CD4-positive, alpha-beta T cell treated with Interleukin-6 for 4 hours (primary cell): Measurements from ENCODE around the gene IQSEC3.
"Not testable (repeated sequence)": the region's sequence is repeated elsewhere in the genome, so short reads cannot be mapped to it uniquely, and the experiment has no call there.

Experiments used
- DNase-seq: peaks from one replicate; pipeline ENCODE4 v3.0.0-alpha.2; 2020; ENCODE audit warnings: mixed read lengths

Gene IQSEC3

DNA sequence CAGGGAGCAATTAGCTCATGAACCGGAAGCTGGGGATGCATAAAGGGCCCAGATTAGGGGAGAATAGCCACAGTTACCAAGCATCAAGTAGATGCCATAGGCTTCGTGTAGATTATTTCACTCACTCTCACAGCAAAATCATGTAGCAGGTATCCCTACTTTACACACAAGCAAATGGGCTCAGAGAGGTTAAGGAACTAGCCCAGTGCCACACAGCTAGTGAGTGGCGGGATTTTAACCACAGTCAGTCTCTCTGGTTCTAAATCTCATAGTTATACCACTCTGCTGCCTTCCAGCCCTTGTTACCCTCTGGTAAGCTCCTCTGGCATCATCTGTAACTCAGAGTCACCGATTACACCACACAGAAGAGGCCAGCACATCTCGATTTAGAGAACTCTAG lies 49.0 kb downstream of the IQSEC3 start:
- DNase-seq: no peak

DNA sequence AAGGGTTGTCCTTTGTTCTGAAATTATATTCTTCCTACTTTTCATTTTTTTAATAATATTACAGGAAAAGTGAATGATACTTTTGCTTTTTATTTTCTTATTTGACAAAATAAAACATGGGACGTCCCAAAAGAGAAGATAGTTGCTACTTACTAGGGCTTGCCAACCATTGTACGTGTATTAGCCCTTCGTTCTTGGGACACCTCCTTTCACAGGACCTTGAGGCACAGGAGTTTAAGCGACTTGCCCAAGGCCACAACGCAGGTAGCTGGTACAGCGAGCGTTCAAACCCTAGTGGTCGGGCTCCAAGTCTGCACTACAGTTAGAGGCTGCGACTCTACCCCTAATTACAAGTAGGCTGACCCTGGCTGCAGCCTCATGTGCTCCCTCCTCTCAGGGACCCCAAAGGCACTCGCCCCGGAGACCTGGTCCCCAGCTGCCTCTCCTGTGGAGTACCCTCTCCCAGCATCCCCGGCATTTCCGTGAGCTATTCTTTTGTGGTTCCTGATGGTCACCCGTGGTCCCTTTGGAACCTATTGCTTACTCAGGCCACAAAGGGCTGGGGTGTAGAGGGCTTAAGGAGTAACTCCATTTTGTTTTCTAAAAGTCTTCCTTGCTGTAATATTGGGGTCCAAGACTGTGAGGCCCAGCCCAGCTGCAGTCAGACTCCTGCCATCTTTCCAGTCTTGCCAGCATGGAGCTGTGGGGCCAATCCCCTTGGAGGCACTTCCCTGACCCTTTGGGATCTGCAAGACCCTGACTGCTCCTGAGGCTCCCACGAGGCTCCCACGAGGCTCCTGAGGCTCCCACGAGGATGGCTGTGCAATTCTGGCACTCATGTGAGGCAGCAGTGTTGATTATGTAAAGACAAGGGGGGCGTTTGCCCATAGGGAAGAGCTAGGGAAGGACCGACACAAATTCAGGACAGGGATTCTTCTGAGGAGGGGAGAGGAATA lies 49.7 kb downstream of the IQSEC3 start:
- no peak for DNase-seq

DNA sequence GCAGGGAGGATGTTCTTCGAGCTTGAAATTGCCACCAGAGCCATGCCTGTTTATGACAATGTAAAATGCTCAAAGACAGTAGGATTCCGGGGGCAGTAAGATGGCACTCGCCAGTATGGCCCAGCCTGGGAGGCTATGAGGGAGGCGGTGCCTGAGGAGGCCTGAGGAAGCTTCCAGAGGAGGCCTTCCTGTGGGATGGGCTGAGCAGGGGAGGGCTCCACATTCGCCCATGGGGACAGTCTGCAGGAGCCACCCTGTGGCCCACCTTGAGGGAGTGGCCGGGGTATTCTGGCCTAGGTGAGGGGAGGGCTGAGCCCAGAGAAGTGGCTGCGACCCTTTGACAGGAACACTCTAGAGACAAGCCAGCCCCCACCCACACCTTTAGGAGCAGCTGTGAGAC lies 50.7 kb downstream of the IQSEC3 start:
- DNase-seq: no peak

DNA sequence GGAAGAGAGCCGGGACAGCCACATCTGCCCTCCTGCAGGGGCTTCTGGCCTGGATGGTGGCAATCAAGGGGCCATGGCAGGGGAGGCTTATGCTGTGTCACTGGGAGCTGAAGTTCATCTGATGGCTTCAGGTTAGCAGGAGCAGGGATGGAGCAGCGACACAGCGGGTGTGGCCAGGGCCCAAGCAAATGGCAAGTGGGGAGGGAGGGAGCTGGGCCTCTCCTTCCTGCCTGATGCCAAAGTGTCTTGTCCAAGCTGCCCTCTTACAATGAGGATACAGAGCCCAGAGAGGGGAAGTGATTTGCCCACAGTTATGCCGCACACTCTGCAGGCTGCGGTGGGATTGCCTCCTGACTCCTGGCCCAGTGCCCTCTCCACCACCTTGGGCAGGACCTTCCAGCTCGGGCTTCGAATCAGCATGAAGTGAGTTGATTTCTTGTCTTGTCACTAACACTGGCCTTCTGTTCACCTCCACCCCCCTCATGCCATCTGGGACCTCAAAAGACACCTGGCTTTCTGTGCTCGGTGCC lies 51.3 kb downstream of the IQSEC3 start:
- no peak for DNase-seq

DNA sequence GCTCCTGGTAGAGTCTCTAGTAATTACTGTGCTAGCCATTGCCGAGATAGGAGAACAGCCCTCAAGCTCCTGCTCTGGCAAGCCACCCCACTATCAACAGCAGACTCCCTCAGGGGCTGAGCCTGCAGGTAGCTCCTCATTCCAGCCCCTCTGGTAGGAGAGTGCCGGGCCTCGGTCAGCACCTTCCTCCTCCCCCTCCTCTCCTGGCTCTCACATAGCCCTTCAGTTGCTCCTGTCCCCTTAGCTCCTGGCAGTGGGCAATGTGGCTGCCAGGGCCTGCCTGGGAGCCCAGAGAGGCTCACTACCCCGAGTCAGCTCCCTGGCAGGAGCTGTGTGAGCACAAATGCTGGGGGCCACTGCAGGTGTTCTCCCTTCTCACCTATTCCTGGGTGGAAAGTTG lies 52.0 kb downstream of the IQSEC3 start:
- DNase-seq: no peak

DNA sequence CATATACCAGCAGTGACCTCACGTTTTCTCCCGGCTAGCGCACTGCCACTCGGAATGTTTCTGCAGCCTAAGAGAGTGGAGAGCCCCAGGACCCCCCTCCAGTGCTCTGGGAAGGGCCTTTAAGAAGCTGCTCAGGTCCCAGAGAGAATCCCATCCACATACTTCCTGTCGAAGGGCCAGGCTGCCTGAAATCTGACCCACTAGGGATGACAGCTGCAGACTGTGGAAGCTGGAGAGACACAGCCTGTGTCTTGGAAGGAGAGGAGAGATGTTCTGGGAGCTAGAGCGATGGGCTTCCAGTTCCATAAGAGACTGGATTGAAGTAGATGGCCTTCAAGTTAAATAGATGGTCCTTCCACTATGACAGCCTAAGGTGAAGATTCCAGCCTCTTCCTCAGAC lies 54.4 kb downstream of the IQSEC3 start:
- no peak for DNase-seq

DNA sequence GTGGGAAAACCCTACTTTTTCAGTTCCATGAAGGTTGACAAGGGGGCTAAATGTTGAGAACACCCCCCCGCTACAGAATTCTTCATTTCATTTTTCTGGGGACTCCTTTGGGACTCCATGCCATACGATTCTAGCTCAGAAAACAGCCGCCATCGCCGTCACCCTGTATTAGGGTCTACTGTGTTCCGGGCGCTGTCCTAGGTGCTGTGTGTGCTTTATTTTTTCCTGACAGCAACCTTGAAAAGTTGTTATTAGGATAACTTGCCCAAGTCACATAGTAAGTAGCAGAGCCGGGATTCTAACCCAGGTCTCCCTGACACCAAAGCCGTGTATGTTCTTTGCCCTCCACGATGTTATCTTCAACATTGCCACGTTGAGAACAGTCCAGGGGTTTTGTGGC lies 55.1 kb downstream of the IQSEC3 start:
- DNase-seq: no peak

DNA sequence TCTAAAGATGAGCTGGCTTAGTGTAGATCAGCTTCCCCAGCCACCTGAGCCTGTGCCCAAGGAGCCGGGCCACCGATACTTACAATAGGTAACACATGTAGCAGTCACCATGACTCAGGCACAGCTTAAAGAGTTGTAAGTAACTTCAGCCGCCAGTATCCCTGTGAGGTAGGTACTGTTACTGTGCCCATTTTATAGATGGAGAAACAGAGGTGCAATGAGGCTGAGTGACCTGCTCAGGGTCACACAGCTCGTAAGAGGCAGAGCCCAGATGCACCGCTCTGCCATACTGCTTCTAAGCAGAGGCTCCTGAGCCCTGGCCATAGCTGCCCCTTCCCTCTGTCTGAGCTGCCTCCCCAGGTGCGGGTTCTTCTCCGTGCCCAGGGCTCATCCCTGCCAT lies 58.5 kb downstream of the IQSEC3 start:
- DNase-seq: no peak

DNA sequence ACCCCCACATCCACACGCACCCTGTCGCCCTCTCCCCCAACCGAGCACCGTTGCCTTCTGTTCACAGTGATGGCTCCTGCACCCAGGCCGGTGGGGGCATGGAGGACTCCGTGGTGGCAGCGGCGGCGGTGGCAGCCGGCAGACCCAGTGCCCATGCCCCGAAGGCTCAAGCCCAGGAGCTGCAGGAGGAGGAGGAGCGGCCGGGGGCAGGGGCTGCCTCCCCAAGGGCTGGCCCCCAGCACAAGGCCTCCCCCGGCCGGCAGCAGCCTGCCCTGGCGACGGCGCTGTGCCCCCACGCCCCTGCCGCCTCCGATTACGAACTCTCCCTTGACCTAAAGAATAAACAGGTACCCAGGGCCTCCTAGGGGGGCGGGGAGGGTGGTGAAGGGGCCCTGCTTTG lies 59.0 kb downstream of the IQSEC3 start:
- DNase-seq: no peak

DNA sequence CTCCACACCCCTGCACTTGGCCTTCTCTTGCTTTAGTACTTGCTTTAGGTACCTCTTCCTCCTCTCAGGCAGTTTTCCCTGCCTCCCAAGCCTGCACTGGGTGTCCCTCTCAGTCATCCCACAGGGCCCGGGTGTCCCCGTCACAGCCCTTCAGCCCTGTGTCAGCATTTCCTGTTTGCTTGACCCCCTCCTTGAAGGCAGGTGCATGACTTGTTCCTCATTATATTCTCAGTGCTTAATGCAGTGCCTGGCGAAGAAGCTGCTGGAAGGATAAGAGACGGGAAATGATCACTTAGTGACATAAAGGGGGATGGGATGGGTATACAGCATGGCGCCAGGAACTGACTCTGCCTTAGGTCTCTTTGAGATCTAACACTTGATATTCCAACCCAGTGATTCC lies 61.5 kb downstream of the IQSEC3 start:
- no peak for DNase-seq

DNA sequence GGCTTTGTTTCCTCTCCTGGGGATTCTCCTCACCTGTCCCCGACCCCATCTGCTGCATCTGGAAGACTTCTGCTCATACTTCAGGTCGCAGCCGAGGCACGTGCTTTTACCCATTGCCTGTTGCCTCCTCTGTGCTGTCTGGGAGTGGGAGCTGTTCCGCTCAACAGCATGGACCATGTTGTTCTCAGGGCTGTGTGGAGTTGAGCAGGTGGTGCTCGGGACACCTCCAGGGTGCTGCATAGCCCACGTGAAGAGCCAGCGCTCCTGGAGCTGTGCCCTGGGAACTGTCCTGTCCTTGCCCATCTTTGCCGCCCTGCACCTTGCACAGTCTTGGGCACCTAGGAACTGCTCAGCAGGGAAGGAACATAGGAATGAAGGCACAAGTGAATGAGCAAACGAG lies 62.4 kb downstream of the IQSEC3 start:
- DNase-seq: no peak

DNA sequence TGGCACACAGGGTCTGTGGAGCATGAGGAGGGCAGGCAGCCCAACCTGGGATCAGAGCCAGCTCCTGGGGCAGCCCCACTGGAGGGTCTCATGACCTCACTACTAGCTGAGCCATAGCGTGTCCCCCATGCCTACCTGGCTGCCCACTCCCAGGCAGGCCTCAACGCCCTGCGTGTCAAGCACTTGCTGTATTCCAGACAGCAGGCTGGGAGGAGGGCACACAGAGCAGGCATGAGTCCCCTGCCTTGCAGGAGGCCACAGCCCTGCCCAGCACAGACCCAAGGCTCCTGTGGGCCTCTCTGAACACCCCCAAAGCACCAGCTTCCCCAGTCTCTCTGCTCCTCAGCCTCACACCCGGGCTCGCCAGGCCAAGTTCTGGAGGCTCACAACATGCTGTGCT lies 64.0 kb downstream of the IQSEC3 start:
- no peak for DNase-seq

DNA sequence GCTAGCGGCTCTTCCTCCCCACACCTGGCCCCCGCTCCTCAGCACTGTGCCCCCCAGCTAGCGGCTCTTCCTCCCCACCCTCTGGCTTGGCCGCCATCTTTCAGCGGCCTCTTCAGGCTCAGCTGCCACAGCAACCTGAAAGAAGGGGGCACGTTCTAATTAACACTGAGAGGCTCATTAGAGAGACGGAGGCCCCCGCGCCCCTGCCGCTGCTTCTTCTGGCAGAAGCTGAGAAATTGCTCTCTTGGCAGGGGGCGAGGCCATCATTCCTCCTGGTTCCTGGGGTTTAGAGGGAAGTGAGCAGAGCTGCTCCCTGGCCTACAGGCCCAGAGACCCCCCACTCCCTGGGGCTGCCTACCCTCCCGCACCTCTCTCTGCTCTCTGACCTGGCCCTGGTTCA lies 64.4 kb downstream of the IQSEC3 start:
- no peak for DNase-seq

DNA sequence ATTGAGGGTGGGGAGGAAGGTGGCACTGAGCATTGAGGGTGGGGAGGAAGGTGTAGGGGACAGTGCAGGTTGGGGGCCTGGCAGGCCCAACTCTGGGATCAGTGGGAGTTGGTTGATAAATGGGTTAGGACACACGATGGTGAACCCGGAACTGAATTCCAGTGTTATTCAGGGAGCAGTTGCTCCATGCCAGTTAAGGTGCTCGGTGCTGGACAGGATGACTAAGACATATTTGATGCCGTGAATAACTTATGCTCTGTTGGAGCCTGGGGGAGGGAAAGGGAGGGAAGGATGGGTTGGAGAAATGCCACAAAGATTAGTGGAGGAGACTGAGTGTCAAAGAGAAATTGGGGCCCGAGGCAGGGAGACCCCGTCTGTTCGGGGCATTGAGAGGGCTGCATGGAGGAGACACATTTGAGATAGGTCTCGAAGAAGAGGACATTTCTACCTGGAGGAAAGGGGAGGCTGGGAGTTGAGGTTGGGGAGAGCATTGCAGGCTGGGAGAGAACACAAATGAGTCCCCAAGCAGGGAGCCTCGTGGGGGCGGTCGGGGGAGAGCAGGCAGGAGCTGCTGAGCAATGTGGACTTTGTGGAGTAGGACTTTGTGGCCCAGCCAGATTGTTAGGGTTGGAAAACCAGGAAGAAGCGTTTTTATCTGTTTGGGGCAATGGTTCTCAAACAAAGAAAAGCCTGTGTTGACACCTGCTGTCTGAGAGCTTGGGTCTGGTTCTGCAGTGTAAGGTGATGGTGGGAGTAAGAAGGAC lies 65.3 kb downstream of the IQSEC3 start:
- DNase-seq: no peak

DNA sequence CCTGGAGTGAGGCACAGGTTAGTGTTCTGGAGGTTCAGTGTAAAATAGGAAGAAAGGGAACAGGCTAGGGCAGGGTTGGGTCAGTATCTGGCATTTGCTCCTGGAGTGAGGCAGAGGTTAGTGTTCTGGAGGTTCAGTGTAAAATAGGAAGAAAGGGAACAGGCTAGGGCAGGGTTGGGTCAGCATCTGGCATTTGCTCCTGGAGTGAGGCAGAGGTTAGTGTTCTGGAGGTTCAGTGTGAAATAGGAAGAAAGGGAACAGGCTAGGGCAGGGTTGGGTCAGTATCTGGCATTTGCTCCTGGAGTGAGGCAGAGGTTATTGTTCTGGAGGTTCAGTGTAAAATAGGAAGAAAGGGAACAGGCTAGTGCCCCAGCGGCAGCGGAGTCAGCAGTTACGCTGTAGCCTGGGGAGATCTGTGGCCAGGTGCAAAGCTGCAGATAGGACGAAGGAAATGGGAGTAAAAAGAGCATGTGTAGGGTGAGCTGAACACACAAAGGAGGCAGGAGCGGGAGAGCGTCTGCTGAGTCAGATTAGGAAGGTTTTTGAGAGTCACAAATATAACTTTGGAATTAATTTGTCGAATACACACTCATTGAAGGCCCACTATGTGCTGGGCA lies 67.2 kb downstream of the IQSEC3 start:
- DNase-seq: not testable (repeated sequence)

DNA sequence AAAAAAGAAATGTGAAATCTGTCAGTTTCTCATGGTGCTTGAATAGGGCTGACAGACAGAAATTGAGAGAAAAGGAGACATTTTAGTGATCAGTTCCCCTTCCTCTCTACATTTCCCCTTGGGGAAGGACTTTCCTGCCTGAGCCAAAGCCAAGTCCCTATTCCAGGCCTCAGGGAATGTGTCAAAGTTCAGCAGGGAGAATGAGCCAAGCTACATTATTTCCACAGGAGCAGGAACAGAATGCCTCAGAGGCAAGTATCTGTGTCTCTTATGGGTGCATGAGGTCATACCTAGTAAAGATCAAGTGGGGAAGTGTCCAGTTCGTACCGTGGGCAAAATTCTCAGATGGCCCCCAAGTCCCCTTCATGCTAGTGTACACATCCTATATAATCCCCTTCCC lies 68.6 kb downstream of the IQSEC3 start:
- DNase-seq: no peak

DNA sequence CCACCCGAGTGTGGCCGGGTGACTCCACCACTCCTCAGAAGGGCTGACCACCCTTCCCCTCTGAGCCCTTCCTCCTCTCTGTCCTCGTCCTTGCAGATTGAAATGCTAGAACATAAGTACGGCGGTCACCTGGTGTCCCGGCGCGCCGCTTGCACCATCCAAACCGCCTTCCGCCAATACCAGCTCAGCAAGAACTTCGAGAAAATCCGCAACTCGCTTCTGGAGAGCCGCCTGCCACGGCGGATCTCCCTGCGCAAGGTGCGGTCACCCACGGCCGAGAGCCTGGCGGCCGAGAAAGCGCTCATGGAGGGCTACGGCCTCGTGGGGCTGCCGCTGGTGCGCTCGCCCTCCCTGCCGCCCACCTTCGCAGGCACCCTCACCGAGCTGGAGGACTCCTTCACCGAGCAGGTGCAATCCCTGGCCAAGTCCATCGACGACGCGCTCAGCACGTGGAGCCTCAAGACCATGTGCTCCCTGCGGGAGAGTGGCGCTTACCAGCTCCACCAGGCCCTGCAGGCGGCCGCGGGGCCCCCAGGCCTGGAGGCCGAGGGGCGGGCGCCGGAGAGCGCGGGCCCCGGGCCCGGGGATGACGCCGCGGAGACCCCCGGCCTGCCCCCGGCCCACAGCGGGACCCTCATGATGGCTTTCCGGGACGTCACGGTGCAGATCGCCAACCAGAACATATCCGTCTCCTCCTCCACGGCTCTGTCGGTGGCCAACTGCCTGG lies 71.8 kb downstream of the IQSEC3 start:
- no peak for DNase-seq

DNA sequence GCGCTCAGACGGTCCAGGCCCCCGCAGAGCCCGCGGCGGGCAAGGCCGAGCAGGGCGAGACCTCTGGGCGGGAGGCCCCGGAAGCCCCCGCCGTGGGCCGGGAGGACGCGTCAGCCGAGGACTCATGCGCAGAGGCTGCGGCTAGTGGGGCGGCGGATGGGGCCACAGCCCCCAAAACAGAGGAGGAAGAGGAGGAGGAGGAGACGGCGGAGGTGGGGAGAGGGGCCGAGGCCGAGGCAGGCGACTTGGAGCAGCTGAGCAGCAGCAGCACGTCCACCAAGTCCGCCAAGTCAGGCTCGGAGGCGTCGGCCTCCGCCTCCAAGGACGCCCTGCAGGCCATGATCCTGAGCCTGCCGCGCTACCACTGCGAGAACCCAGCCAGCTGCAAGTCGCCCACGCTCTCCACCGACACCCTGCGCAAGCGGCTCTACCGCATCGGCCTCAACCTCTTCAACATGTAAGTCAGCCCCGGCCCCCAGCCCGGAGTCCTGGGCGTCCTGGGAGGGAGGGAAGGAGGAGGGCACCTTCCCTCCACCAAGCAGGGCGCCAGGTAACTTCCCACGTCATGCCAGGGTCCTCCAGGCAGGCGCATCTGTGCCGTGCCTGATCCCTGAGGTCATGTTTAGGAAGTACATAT lies 72.4 kb downstream of the IQSEC3 start:
- DNase-seq: no peak

DNA sequence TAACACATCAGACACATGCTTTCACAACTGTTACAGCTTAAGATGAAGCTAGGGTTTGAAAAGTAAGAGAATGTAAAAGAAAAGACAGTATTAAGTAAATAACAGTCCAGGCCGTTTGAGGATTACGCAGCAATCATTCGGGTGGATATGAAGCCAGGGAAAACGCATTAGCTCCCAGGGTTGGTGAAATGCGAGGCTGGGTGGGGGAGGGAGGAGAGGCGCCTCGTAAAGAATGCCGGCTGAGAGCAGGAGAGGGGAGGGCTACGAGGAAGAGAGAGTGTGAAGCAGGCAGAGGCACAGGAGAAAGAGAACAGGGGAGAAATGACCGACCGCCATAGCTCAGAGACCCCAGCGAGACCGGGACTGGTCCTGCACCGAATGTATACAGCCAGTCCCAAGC lies 73.0 kb downstream of the IQSEC3 start:
- no peak for DNase-seq

DNA sequence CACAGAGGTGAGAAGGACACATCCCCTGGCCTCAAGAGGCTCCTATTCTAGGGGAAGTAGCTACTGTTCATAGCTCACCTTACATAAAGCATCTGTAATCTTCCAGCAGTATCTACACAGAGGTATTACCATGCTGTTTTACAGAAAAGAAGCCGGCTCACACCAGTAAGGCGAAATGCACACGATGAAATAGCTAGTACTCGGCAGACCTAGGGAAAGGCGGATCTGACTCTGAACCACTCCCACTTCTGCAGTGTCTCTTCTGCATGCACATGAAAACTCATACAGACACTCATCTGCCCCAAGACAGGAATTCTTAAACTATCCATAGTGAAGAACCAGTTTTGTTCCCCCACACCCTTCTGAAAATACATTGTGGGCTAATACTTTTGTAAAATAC lies 73.6 kb downstream of the IQSEC3 start:
- DNase-seq: no peak

DNA sequence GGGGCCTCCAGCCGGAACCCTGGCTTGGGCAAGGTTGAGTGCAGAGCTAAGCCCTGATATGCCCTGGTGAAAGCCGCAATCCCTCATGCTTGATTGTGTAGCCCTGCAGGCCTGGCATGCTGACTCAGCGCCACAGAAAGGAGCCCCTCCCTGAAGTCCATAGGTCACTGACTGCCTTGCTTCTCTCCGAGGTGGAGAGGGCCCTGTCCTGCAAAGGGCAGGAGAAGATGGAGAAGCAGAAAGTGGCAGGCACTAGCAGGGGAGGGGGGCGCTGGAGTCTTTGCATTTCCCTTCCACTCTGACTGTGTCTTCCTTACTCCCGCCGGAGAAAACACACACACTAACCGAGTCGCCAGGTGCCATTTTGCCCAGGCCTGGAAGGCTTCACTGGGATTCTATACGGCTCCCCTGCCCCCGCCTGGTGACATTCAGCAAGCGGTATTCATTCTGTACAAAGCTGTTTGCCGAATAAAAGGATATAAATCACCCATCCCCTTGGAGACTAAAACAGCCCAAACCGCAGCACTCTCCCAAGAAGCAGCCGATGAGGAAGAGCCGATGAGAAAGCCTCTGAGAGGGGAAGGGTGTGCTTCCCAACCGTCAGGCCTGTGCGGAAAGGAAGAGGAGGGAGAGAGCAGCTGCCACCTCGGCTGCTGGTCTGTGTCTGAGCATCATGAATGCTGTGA lies 77.5 kb downstream of the IQSEC3 start:
- no peak for DNase-seq
